ENCODE results near the gene CCL22.

The CCL22 gene

GRCh38 chr16:57411362-57411976 lies 52.9 kb downstream of the CCL22 start:
- no peak overlapping the region for H3K4me3 ChIP-seq (ENCODE audit: low read depth, low read length, poor library complexity, severe bottlenecking)
- no peak overlapping the region for H3K9ac ChIP-seq (ENCODE audit: low read length)
- no peaks in the 10 kb centered on the region for H3K79me2 ChIP-seq (ENCODE audit: insufficient read depth, low read length)
- no peaks in the 10 kb centered on the region for H3K36me3 ChIP-seq (ENCODE audit: insufficient read depth, low read length)
- peaks cover 2% of the 10 kb centered on the region for H3K4me1 ChIP-seq (ENCODE audit: insufficient read depth, low read length, severe bottlenecking)
- no peak overlapping the region for H2AFZ ChIP-seq (ENCODE audit: low read length)
- no peak overlapping the region for H3K27ac ChIP-seq (ENCODE audit: low read depth, low read length, poor library complexity, severe bottlenecking)
- TF ChIP-seq CTCF (IDR thresholded peaks at IDR 0.05; ENCODE audit: low read length) (no peak), EZH2 (IDR thresholded peaks at IDR 0.05; ENCODE audit: borderline replicate concordance, low read length) (no peak)
- H3K27me3 ChIP-seq (ENCODE audit: insufficient read depth, low read length), result peaks cover 10% of the 10 kb centered on the region; the same call in 1 of the 2 replicates
- no peaks in the 10 kb centered on the region for H3K9me3 ChIP-seq (ENCODE audit: low read length)
- H4K20me1 ChIP-seq (ENCODE audit: insufficient read depth, low read length), result no peaks in the 10 kb centered on the region
- H3K9me2 ChIP-seq (ENCODE audit: low read depth, low read length), result no peaks in the 10 kb centered on the region
- H3F3A ChIP-seq (ENCODE audit: insufficient read depth, low read length), result no peaks in the 10 kb centered on the region
- H3K4me2 ChIP-seq (ENCODE audit: low read length), result no peak overlapping the region

- H3K9ac ChIP-seq (ENCODE audit: low read length), result no peak overlapping the region
- no peak overlapping the region for H2AFZ ChIP-seq (ENCODE audit: low read length)
- no peaks in the 10 kb centered on the region for H3K9me2 ChIP-seq (ENCODE audit: low read depth, low read length)
- H3K4me3 ChIP-seq (ENCODE audit: low read depth, low read length, poor library complexity, severe bottlenecking), result no peak overlapping the region
- TF ChIP-seq EZH2 (IDR thresholded peaks at IDR 0.05; ENCODE audit: borderline replicate concordance, low read length) (no peak), CTCF (IDR thresholded peaks at IDR 0.05; ENCODE audit: low read length) (no peak)
- H3K36me3 ChIP-seq (ENCODE audit: insufficient read depth, low read length), result no peaks in the 10 kb centered on the region
- no peaks in the 10 kb centered on the region for H3K79me2 ChIP-seq (ENCODE audit: insufficient read depth, low read length)
- H3K4me2 ChIP-seq (ENCODE audit: low read length), result no peak overlapping the region
- H4K20me1 ChIP-seq (ENCODE audit: insufficient read depth, low read length), result no peaks in the 10 kb centered on the region
- peaks cover 10% of the 10 kb centered on the region; the same call in 1 of the 2 replicates for H3K27me3 ChIP-seq (ENCODE audit: insufficient read depth, low read length)
- peaks cover 8% of the 10 kb centered on the region for H3K4me1 ChIP-seq (ENCODE audit: insufficient read depth, low read length, severe bottlenecking)
- H3K27ac ChIP-seq (ENCODE audit: low read depth, low read length, poor library complexity, severe bottlenecking), result no peak overlapping the region
- no peaks in the 10 kb centered on the region for H3F3A ChIP-seq (ENCODE audit: insufficient read depth, low read length)
- H3K9me3 ChIP-seq (ENCODE audit: low read length), result no peaks in the 10 kb centered on the region
Observed at GRCh38 chr16:57412584-57412983, 54.0 kb downstream of the CCL22 start.

GRCh38 chr16:57413301-57413730 lies 54.7 kb downstream of the CCL22 start:
- H3K36me3 ChIP-seq (ENCODE audit: insufficient read depth, low read length), result no peaks in the 10 kb centered on the region
- H3K4me1 ChIP-seq (ENCODE audit: insufficient read depth, low read length, severe bottlenecking), result peaks cover 8% of the 10 kb centered on the region
- no peak overlapping the region for H3K27ac ChIP-seq (ENCODE audit: low read depth, low read length, poor library complexity, severe bottlenecking)
- H2AFZ ChIP-seq (ENCODE audit: low read length), result no peak overlapping the region
- H4K20me1 ChIP-seq (ENCODE audit: insufficient read depth, low read length), result no peaks in the 10 kb centered on the region
- no peaks in the 10 kb centered on the region for H3K9me3 ChIP-seq (ENCODE audit: low read length)
- H3K9ac ChIP-seq (ENCODE audit: low read length), result no peak overlapping the region
- H3K4me2 ChIP-seq (ENCODE audit: low read length), result no peak overlapping the region
- H3K9me2 ChIP-seq (ENCODE audit: low read depth, low read length), result no peaks in the 10 kb centered on the region
- H3K4me3 ChIP-seq (ENCODE audit: low read depth, low read length, poor library complexity, severe bottlenecking), result no peak overlapping the region
- TF ChIP-seq EZH2 (IDR thresholded peaks at IDR 0.05; ENCODE audit: borderline replicate concordance, low read length), result no peak
- no peak for TF ChIP-seq CTCF (IDR thresholded peaks at IDR 0.05; ENCODE audit: low read length)
- H3F3A ChIP-seq (ENCODE audit: insufficient read depth, low read length), result no peaks in the 10 kb centered on the region
- no peaks in the 10 kb centered on the region for H3K79me2 ChIP-seq (ENCODE audit: insufficient read depth, low read length)
- peaks cover 10% of the 10 kb centered on the region; the same call in 1 of the 2 replicates for H3K27me3 ChIP-seq (ENCODE audit: insufficient read depth, low read length)

All from OCI-LY1 (cell line).